HCT116 (cell line): ENCODE measurements around the gene EIF3L. TPM values are rescaled to one million over a fixed set of nuclear protein-coding genes. Genes with fewer than 3 reads are reported as not detected.

Experiments used
- ATAC-seq: fragments of 200-7000 bp; cut with Tn5 transposase; 2 replicates; pipeline ENCODE4 v1.9.1; 2020; ENCODE audit warnings: mild to moderate bottlenecking, moderate library complexity
- BruUV-seq: library from RNA; stranded (reverse); fragments of 400-500 nt; replicated peaks from 2 replicates; lab custom pipeline; 2021; lab: Mats Ljungman, UMichigan
- CTCF ChIA-PET: fragments of 300-600 bp; sonication (Branson Sonifier 250); formaldehyde crosslinking; loops from one replicate; lab custom pipeline; 2021; ENCODE audit warnings: antibody characterized with exemption; lab: Charles Lee
- POLR2A ChIA-PET: fragments of 300-600, 350-600 bp; sonication (Branson Sonifier 250); formaldehyde crosslinking; loops from one replicate; lab custom pipeline; 2021; ENCODE audit warnings: antibody characterized with exemption; lab: Charles Lee
- RAD21 ChIA-PET, 2 experiments: fragments of 300-600 bp; sonication (Branson Sonifier 250); formaldehyde crosslinking; loops; one replicate each; lab custom pipeline; 2023; ENCODE audit warnings: low total read pairs in 2 of 2; ENCODE audit not compliant: uncharacterized antibody in 2 of 2, unreplicated experiment in 2 of 2, low non-redundant PET in 1 of 2; lab: Charles Lee
- DNase-seq: peaks from one replicate; pipeline ENCODE4 v3.0.0-alpha.2; 2010; ENCODE audit warnings: low read depth, low spot score
- H2AFZ ChIP-seq: fragments of 200-600 bp; shearing (Covaris generic), sonication (generic); 2 replicates; pipeline ENCODE4 v1.6.1; 2017; ENCODE audit warnings: low read depth, mixed run types, mixed read lengths, antibody characterized with exemption, low read length; ENCODE audit not compliant: poor library complexity, severe bottlenecking
- H3K27ac ChIP-seq: 2 replicates; pipeline ENCODE4 v1.5.1; 2012; ENCODE audit warnings: low read depth, low read length
- H3K27me3 ChIP-seq: fragments of 200-600 bp; sonication (generic); 2 replicates; pipeline ENCODE4 v1.6.1; 2016; ENCODE audit warnings: mixed run types, low read length, mixed read lengths; ENCODE audit not compliant: insufficient read depth
- H3K36me3 ChIP-seq, 2 experiments: fragments of 200-500 bp in 1 of 2; fragments of 200-600 bp in 1 of 2; sonication (Bioruptor generic) in 1 of 2; sonication (generic) in 1 of 2; 2 replicates each; pipeline versions ENCODE4 v1.5.1 to v1.6.1; 2014 to 2016; ENCODE audit warnings: low read length in 2 of 2, inconsistent platforms in 1 of 2, mixed read lengths in 1 of 2, mixed run types in 1 of 2; ENCODE audit not compliant: insufficient read depth in 2 of 2, control insufficient read depth in 1 of 2
- H3K4me1 ChIP-seq, 2 experiments: fragments of 200-600 bp in 1 of 2; sonication (generic) in 1 of 2; 2 replicates each; pipeline versions ENCODE4 v1.5.1 to v1.6.1; 2012 to 2017; ENCODE audit warnings: low read length in 2 of 2, inconsistent platforms in 1 of 2, mild to moderate bottlenecking in 1 of 2, mixed read lengths in 1 of 2, mixed run types in 1 of 2, moderate library complexity in 1 of 2; ENCODE audit not compliant: insufficient read depth in 2 of 2, control insufficient read depth in 1 of 2
- H3K4me2 ChIP-seq: fragments of 200-600 bp; sonication (generic); 2 replicates; pipeline ENCODE4 v1.6.1; 2017; ENCODE audit warnings: mixed run types, low read length, mixed read lengths
- H3K4me3 ChIP-seq, 2 experiments: fragments of 200-600 bp in 1 of 2; sonication (generic) in 1 of 2; replicated peaks in 1 of 2; 2 replicates each; pipeline ENCODE4 v1.5.1; 2011 to 2016; ENCODE audit warnings: low read length in 2 of 2, control low read depth in 1 of 2, low read depth in 1 of 2, mild to moderate bottlenecking in 1 of 2, mixed read lengths in 1 of 2, mixed run types in 1 of 2
- H3K79me2 ChIP-seq: fragments of 200-600 bp; sonication (generic); 2 replicates; pipeline ENCODE4 v1.6.1; 2017; ENCODE audit warnings: mild to moderate bottlenecking, mixed run types, low read length, moderate library complexity, mixed read lengths; ENCODE audit not compliant: insufficient read depth
- H3K9ac ChIP-seq: fragments of 200-600 bp; sonication (generic); 2 replicates; pipeline ENCODE4 v1.6.1; 2016; ENCODE audit warnings: low read length, mixed read lengths
- H3K9me2 ChIP-seq: fragments of 200-600 bp; sonication (generic), shearing (Covaris generic); 2 replicates; pipeline ENCODE4 v1.6.1; 2017; ENCODE audit warnings: mixed run types, mild to moderate bottlenecking, moderate library complexity; ENCODE audit not compliant: insufficient read depth
- H3K9me3 ChIP-seq, 2 experiments: fragments of 200-500 bp in 1 of 2; fragments of 200-600 bp in 1 of 2; sonication (Bioruptor generic) in 1 of 2; sonication (generic) in 1 of 2; 2 replicates each; pipeline ENCODE4 v1.6.1; 2014 to 2017; ENCODE audit warnings: low read length in 2 of 2, mixed read lengths in 2 of 2, inconsistent platforms in 1 of 2, low read depth in 1 of 2, mild to moderate bottlenecking in 1 of 2, mixed run types in 1 of 2, moderate library complexity in 1 of 2; ENCODE audit not compliant: control insufficient read depth in 1 of 2, insufficient read depth in 1 of 2
- H4K20me1 ChIP-seq: fragments of 200-600 bp; sonication (generic), shearing (Covaris generic); 2 replicates; pipeline ENCODE4 v1.6.1; 2017; ENCODE audit warnings: mixed run types, mild to moderate bottlenecking, moderate library complexity; ENCODE audit not compliant: insufficient read depth
- CBX3 ChIP-seq: IDR thresholded peaks from 2 replicates; pipeline ENCODE4 v1.6.1; 2012; ENCODE audit warnings: low read depth
- EGR1 ChIP-seq: IDR thresholded peaks from 2 replicates; pipeline ENCODE4 v1.6.1; 2012; ENCODE audit warnings: low read depth
- ELF1 ChIP-seq: IDR thresholded peaks from 2 replicates; pipeline ENCODE4 v1.6.1; 2012; ENCODE audit warnings: low read depth, borderline replicate concordance
- EZH2 ChIP-seq: fragments of 200-600 bp; sonication (generic); IDR thresholded peaks from 2 replicates; pipeline ENCODE4 v1.6.1; 2017; ENCODE audit warnings: antibody characterized with exemption, mixed run types
- EZH2phosphoT487 ChIP-seq: fragments of 200-600 bp; IDR thresholded peaks from 2 replicates; pipeline ENCODE4 v1.6.1; 2018; ENCODE audit warnings: antibody characterized with exemption, borderline replicate concordance
- JUND ChIP-seq: IDR thresholded peaks from 2 replicates; pipeline ENCODE4 v1.6.1; 2012
- POLR2A ChIP-seq: IDR thresholded peaks from 2 replicates; pipeline ENCODE4 v1.7.0; 2011; ENCODE audit warnings: borderline replicate concordance; ENCODE audit not compliant: insufficient read depth, insufficient read length; ENCODE audit errors: extremely low read depth
- POLR2AphosphoS5 ChIP-seq: IDR thresholded peaks from 2 replicates; pipeline ENCODE4 v1.6.1; 2011; ENCODE audit warnings: mild to moderate bottlenecking, low read depth, low read length, moderate library complexity
- RAD21 ChIP-seq: IDR thresholded peaks from 2 replicates; pipeline ENCODE4 v1.6.1; 2012; ENCODE audit warnings: low read depth, mild to moderate bottlenecking
- SIN3A ChIP-seq: IDR thresholded peaks from 2 replicates; pipeline ENCODE4 v1.6.1; 2012; ENCODE audit warnings: low read depth
- SP1 ChIP-seq: IDR thresholded peaks from 2 replicates; pipeline ENCODE4 v1.6.1; 2012; ENCODE audit warnings: low read depth
- YY1 ChIP-seq: IDR thresholded peaks from 2 replicates; pipeline ENCODE4 v1.6.1; 2011; ENCODE audit warnings: low read length, low read depth, moderate library complexity, mild to moderate bottlenecking; ENCODE audit not compliant: insufficient replicate concordance; ENCODE audit errors: extremely low read depth
- ZFX ChIP-seq: fragments of 450-650 bp; IDR thresholded peaks from 2 replicates; pipeline ENCODE4 v1.6.1; 2017
- intact Hi-C: fragments of 100-400 bp; cut with micrococcal nuclease; formaldehyde crosslinking; loops from 2 replicates; pipeline ENCODE4 v1.10.0; 2022
- total RNA-seq: library from RNA; stranded (reverse); gene quantifications from one replicate; pipeline ENCODE4 v1.2.1, GENCODE V29; 2021; ENCODE audit not compliant: unreplicated experiment
- TF ChIP-seq, protein P1 (sequence below), 3 experiments: fragments of 200-600 bp in 1 of 3; sonication (generic) in 1 of 3; IDR thresholded peaks in 2 of 3; conservative IDR thresholded peaks in 1 of 3; 2 replicates each; pipeline ENCODE4 v1.5.1; 2012 to 2017; ENCODE audit warnings: low read depth in 2 of 3, low read length in 2 of 3, antibody characterized with exemption in 1 of 3, borderline replicate concordance in 1 of 3, control low read depth in 1 of 3, mild to moderate bottlenecking in 1 of 3, mixed read lengths in 1 of 3, mixed run types in 1 of 3, moderate library complexity in 1 of 3; ENCODE audit not compliant: insufficient read depth in 1 of 3
- TF ChIP-seq, protein P2 (sequence below): IDR thresholded peaks from 2 replicates; pipeline ENCODE4 v1.6.1; 2012; ENCODE audit warnings: low read depth
- TF ChIP-seq, protein P3 (sequence below): IDR thresholded peaks from 2 replicates; pipeline ENCODE4 v1.6.1; 2012
- TF ChIP-seq, protein P4 (sequence below): IDR thresholded peaks from 2 replicates; pipeline ENCODE4 v1.6.1; 2012
- TF ChIP-seq, protein P5 (sequence below): IDR thresholded peaks from 2 replicates; pipeline ENCODE4 v1.6.1; 2011; ENCODE audit warnings: mild to moderate bottlenecking, low read length, moderate library complexity; ENCODE audit not compliant: insufficient replicate concordance; ENCODE audit errors: extremely low read depth

EIF3L gene
- total RNA-seq, 1 experiment from 2014 or later: 687 TPM

DNA sequence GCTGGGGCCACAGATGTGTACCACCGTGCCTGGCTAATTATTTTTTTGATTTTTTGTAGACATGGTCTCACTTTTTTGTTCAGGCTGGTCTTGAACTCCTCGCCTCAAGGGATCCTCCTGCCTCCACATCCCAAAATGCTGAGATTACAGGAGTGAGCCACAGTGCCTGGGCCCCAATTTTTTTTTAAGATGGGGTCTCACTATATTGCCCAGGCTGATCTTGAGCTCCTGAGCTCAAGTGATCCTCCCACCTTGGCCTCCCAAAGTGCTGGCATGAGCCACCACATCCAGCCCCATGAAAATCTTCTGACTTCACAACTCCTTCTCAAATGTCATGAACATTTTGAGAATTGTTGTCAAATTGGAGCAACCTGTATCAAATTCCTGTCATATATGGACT lies 2.8 kb upstream of the EIF3L start:
- TF ChIP-seq, protein P1, sequence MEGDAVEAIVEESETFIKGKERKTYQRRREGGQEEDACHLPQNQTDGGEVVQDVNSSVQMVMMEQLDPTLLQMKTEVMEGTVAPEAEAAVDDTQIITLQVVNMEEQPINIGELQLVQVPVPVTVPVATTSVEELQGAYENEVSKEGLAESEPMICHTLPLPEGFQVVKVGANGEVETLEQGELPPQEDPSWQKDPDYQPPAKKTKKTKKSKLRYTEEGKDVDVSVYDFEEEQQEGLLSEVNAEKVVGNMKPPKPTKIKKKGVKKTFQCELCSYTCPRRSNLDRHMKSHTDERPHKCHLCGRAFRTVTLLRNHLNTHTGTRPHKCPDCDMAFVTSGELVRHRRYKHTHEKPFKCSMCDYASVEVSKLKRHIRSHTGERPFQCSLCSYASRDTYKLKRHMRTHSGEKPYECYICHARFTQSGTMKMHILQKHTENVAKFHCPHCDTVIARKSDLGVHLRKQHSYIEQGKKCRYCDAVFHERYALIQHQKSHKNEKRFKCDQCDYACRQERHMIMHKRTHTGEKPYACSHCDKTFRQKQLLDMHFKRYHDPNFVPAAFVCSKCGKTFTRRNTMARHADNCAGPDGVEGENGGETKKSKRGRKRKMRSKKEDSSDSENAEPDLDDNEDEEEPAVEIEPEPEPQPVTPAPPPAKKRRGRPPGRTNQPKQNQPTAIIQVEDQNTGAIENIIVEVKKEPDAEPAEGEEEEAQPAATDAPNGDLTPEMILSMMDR (IDR thresholded peaks at IDR 0.05 in 2 of 3, conservative IDR thresholded peaks at IDR 0.05 in 1 of 3; ENCODE audit: borderline replicate concordance in 1 of 3, insufficient read depth in 1 of 3, low read depth in 2 of 3, low read length in 2 of 3): no peak
- TF ChIP-seq, protein P2, sequence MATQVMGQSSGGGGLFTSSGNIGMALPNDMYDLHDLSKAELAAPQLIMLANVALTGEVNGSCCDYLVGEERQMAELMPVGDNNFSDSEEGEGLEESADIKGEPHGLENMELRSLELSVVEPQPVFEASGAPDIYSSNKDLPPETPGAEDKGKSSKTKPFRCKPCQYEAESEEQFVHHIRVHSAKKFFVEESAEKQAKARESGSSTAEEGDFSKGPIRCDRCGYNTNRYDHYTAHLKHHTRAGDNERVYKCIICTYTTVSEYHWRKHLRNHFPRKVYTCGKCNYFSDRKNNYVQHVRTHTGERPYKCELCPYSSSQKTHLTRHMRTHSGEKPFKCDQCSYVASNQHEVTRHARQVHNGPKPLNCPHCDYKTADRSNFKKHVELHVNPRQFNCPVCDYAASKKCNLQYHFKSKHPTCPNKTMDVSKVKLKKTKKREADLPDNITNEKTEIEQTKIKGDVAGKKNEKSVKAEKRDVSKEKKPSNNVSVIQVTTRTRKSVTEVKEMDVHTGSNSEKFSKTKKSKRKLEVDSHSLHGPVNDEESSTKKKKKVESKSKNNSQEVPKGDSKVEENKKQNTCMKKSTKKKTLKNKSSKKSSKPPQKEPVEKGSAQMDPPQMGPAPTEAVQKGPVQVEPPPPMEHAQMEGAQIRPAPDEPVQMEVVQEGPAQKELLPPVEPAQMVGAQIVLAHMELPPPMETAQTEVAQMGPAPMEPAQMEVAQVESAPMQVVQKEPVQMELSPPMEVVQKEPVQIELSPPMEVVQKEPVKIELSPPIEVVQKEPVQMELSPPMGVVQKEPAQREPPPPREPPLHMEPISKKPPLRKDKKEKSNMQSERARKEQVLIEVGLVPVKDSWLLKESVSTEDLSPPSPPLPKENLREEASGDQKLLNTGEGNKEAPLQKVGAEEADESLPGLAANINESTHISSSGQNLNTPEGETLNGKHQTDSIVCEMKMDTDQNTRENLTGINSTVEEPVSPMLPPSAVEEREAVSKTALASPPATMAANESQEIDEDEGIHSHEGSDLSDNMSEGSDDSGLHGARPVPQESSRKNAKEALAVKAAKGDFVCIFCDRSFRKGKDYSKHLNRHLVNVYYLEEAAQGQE: no peak
- TF ChIP-seq SIN3A (no peak), CBX3 (no peak), POLR2AphosphoS5 (no peak), EZH2phosphoT487 (no peak), RAD21 (no peak), POLR2A (no peak), JUND (no peak), YY1 (no peak), EGR1 (no peak), SP1 (no peak), EZH2 (no peak), ZFX (no peak), ELF1 (no peak)
- TF ChIP-seq, protein P3, sequence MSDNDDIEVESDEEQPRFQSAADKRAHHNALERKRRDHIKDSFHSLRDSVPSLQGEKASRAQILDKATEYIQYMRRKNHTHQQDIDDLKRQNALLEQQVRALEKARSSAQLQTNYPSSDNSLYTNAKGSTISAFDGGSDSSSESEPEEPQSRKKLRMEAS: no peak
- TF ChIP-seq, protein P4, sequence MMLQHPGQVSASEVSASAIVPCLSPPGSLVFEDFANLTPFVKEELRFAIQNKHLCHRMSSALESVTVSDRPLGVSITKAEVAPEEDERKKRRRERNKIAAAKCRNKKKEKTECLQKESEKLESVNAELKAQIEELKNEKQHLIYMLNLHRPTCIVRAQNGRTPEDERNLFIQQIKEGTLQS: no peak
- TF ChIP-seq, protein P5, sequence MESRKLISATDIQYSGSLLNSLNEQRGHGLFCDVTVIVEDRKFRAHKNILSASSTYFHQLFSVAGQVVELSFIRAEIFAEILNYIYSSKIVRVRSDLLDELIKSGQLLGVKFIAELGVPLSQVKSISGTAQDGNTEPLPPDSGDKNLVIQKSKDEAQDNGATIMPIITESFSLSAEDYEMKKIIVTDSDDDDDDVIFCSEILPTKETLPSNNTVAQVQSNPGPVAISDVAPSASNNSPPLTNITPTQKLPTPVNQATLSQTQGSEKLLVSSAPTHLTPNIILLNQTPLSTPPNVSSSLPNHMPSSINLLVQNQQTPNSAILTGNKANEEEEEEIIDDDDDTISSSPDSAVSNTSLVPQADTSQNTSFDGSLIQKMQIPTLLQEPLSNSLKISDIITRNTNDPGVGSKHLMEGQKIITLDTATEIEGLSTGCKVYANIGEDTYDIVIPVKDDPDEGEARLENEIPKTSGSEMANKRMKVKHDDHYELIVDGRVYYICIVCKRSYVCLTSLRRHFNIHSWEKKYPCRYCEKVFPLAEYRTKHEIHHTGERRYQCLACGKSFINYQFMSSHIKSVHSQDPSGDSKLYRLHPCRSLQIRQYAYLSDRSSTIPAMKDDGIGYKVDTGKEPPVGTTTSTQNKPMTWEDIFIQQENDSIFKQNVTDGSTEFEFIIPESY: no peak

More for the DNA sequence above, 2.8 kb upstream of the EIF3L start:
- BruUV-seq: no TSS peak
- DNase-seq (no peak), ATAC-seq (no peak)
- Histone ChIP-seq H3K9ac (no peak overlapping the region), H3K36me3 (peaks cover 8 to 13% of the 10 kb centered on the region in 2 experiments; a peak in 3 of 4 replicates), H3K4me3 (no peak overlapping the region), H3K4me2 (no peak overlapping the region), H4K20me1 (no peaks in the 10 kb centered on the region), H3K27me3 (no peaks in the 10 kb centered on the region), H2AFZ (no peak overlapping the region), H3K79me2 (peaks cover 56% of the 10 kb centered on the region), H3K9me2 (no peaks in the 10 kb centered on the region), H3K4me1 (peaks cover 14 to 39% of the 10 kb centered on the region in 2 experiments), H3K27ac (no peak overlapping the region), H3K9me3 (peaks cover 0 to 6% of the 10 kb centered on the region in 2 experiments; a peak in 1 of 4 replicates)
- ChIA-PET POLR2A (interaction anchor here (1.6 kb wide), 1 partner anchor 41 kb away, joined by 4 read pairs; a partner anchor contains a TSS), RAD21 (no interaction called here), CTCF (no interaction called here)
- intact Hi-C loops: no loop called here
